HCT116 (cell line): ENCODE measurements around the gene IL12B.

Experiments used
- ELF1 ChIP-seq: IDR thresholded peaks from 2 replicates; pipeline ENCODE4 v1.6.1; 2012; ENCODE audit warnings: low read depth, borderline replicate concordance
- EZH2 ChIP-seq: fragments of 200-600 bp; sonication (generic); IDR thresholded peaks from 2 replicates; pipeline ENCODE4 v1.6.1; 2017; ENCODE audit warnings: antibody characterized with exemption, mixed run types
- JUND ChIP-seq: IDR thresholded peaks from 2 replicates; pipeline ENCODE4 v1.6.1; 2012
- POLR2A ChIP-seq: IDR thresholded peaks from 2 replicates; pipeline ENCODE4 v1.7.0; 2011; ENCODE audit warnings: borderline replicate concordance; ENCODE audit not compliant: insufficient read depth, insufficient read length; ENCODE audit errors: extremely low read depth
- YY1 ChIP-seq: IDR thresholded peaks from 2 replicates; pipeline ENCODE4 v1.6.1; 2011; ENCODE audit warnings: low read length, low read depth, moderate library complexity, mild to moderate bottlenecking; ENCODE audit not compliant: insufficient replicate concordance; ENCODE audit errors: extremely low read depth
- TF ChIP-seq, protein P1 (sequence below): IDR thresholded peaks from 2 replicates; pipeline ENCODE4 v1.6.1; 2012
- TF ChIP-seq, protein P2 (sequence below), 3 experiments: fragments of 200-600 bp in 1 of 3; sonication (generic) in 1 of 3; IDR thresholded peaks in 2 of 3; conservative IDR thresholded peaks in 1 of 3; 2 replicates each; pipeline ENCODE4 v1.5.1; 2012 to 2017; ENCODE audit warnings: low read depth in 2 of 3, low read length in 2 of 3, antibody characterized with exemption in 1 of 3, borderline replicate concordance in 1 of 3, control low read depth in 1 of 3, mild to moderate bottlenecking in 1 of 3, mixed read lengths in 1 of 3, mixed run types in 1 of 3, moderate library complexity in 1 of 3; ENCODE audit not compliant: insufficient read depth in 1 of 3

DNA sequence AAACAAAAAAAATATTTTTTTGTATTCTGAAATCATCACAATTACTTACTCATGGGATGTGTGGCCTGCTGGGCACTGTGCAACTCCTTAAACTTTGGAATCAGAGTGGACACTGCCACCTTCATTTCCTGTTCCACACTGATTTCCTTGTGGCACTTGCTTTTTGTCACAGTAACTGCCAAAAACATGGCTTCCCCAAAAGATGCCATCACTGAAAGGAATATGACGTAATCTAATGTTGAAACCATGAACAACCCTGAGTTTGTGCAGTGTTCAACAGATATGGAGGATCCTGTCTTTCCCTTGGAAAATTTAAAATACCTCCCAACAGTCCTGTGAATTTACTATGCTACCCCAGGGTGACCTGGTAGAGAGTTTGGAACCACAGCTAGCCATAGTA is 12.6 kb upstream of the IL12B start:
- TF ChIP-seq EZH2: no peak
- TF ChIP-seq, protein P1, sequence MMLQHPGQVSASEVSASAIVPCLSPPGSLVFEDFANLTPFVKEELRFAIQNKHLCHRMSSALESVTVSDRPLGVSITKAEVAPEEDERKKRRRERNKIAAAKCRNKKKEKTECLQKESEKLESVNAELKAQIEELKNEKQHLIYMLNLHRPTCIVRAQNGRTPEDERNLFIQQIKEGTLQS: no peak
- no peak for TF ChIP-seq YY1
- TF ChIP-seq, protein P2, sequence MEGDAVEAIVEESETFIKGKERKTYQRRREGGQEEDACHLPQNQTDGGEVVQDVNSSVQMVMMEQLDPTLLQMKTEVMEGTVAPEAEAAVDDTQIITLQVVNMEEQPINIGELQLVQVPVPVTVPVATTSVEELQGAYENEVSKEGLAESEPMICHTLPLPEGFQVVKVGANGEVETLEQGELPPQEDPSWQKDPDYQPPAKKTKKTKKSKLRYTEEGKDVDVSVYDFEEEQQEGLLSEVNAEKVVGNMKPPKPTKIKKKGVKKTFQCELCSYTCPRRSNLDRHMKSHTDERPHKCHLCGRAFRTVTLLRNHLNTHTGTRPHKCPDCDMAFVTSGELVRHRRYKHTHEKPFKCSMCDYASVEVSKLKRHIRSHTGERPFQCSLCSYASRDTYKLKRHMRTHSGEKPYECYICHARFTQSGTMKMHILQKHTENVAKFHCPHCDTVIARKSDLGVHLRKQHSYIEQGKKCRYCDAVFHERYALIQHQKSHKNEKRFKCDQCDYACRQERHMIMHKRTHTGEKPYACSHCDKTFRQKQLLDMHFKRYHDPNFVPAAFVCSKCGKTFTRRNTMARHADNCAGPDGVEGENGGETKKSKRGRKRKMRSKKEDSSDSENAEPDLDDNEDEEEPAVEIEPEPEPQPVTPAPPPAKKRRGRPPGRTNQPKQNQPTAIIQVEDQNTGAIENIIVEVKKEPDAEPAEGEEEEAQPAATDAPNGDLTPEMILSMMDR (IDR thresholded peaks at IDR 0.05 in 2 of 3, conservative IDR thresholded peaks at IDR 0.05 in 1 of 3; ENCODE audit: borderline replicate concordance in 1 of 3, insufficient read depth in 1 of 3, low read depth in 2 of 3, low read length in 2 of 3): no peak
- no peak for TF ChIP-seq POLR2A
- TF ChIP-seq JUND: no peak
- TF ChIP-seq ELF1: no peak
